Measurements from ENCODE around the gene TMPRSS11F.
"Not testable (repeated sequence)": the region's sequence is repeated elsewhere in the genome, so short reads cannot be mapped to it uniquely, and the experiment has no call there.

Gene TMPRSS11F

DNA sequence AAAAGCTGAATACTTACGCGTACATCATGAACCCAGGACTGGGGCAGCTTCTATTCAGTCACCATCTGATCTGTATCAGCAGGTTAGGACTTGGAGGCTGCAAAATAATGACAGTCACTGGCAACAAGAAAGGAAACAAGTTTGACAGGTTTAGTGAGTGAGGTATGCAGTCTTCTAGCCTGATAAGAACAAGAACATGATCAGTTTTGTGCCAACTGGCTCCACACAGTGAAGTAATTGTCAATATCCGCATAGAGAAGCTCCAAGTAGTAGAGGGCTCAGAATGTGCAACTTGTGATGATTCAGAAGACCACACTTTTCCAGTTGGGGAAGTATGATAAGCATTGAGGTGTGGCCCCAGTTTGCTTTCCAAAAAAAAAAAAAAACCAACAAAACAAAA lies at the start of gene TMPRSS11F:
Gene TMPRSS11F (minus strand): TSS at position 77 of the 400 bp plus-strand sequence. CDS start 49 bp downstream, at position 28.
- no peak for DNase-seq

DNA sequence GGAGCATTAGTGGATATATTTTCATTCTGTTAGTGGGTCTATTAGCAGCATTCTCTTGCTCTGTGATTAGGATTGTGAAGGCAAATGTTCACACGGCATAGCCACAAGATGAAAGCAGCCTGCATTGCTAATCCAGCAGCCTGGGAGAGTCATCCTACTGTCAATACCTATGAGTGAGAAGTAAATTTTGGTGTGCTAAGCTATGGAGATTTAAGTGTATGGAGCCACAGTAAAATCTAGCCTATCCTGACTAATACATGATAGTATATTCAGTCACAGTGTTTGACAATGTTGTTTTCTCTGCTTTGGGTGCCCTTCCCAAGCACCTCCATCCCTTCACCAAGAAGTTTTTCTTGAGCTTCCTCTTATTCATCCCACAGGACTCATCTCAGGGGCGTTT lies 47.2 kb upstream of the TMPRSS11F start:
- no peak for DNase-seq

DNA sequence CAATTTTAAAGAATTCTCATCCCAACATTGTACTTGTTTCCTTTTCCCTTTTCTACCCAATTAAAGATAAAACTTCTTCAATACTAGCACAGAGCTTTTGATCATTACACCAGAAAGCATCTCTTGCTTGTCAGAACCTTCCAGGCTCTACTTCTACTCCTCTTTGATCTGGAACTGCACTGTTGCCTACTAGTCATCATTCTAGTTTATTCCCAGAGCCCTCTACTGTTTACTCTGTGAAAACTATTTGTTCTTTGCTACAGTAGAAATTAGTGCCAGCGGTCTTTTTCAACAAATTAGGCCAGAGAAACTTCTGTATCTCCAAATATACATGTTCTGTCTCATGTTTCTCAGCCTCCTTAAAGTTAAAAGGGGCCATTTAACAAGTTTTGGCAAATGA lies 46.8 kb upstream of the TMPRSS11F start:
- DNase-seq = no peak

DNA sequence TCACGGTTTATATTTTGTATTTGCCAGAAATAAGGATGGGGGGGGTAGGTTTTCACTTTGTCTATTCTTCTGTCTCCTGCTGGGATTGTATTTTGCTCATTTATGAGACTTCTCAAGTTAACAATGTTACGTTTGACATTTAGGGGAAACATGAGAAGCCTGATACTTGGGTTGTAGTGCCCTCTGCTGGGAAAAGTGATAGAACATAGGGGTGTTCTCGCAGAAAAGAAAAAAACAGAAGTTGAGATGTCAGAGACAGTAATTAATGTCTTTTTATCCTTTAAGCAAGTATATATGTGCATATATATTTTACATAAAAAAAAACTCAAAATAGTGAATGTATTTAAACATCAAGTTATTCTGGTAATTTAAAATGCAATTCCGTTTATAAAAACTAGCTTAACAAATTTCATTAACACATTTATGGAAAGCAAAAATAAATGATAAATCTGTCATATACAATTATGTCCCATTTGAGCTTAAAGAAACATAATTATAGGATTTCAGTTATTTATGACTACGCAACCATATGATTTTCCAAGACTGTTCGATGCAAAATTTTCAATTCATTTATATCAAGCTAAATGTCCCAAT lies 46.0 kb upstream of the TMPRSS11F start:
- DNase-seq = peak; percentile 37

DNA sequence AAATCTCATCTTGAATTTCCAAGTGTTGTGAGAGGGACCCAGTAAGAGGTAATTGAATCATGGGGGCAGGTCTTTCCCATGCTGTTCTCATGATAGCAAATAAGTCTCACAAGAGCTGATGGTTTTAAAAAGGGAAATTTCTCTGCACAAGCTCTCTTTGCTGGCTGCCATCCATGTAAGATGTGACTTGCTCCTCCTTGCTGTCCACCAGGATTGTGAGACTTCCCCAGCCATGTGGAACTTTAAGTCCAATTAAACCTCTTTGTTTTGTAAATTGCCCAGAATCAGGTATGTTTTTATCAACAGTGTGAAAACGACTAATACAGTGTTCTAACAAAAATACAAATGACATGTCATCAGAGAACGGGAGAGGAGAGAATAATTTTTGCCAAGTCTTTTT lies 44.7 kb upstream of the TMPRSS11F start:
- DNase-seq = not testable (repeated sequence)

DNA sequence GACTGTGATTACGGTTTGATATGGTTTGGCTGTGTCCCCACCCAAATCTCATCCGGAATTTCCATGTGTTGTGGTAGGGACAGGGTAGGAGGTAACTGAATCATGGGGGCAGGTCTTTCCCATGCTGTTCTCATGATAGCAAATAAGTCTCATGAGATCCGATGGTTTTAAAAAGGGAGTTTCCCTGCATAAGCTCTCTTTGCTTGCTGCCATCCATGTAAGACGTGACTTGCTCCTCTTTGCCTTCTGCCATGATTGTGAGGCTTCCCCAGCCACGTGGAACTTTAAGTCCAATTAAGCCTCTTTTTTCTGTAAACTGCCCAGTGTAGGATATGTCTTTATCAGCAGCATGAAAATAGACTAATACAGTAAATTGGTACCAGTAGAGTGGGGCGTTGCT lies 42.5 kb upstream of the TMPRSS11F start:
- not testable (repeated sequence) for DNase-seq

DNA sequence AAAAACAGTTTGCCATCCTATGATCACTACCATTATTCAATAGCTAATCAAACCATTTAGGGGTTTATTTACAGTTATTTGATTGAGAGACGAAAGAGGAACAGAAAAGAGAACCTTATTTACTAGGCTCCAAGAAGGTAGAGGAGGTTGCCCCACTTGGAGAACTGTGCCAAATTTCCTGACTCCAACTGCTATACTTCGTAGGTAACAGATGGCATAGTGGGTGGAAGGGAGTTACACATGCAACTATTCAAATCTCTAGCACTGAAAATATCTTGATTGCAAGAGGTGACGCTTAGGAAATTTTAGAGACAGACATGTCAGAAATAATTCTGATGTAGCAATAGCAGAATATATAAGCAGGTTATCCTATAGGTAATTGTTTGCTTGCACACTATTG lies 38.0 kb upstream of the TMPRSS11F start:
- DNase-seq = no peak

DNA sequence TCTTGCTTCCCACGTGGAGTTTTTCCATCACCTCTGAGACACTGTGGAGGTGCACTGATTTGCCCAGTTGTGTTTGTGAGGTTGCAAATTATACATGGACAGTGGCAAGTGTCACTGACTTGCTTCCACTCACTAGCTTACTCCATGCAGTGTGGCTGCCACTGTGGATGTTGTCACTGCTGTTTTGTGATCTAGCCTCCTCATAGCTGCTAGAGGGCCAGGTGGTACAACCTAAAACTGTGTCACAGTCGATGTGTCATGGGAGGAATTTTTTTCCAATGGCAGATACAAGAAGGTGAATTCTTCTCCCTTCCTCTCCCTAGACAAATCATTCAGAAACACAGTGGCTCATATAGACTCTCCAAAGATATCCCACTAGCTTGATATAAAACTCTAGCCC lies 37.5 kb upstream of the TMPRSS11F start:
- no peak for DNase-seq

DNA sequence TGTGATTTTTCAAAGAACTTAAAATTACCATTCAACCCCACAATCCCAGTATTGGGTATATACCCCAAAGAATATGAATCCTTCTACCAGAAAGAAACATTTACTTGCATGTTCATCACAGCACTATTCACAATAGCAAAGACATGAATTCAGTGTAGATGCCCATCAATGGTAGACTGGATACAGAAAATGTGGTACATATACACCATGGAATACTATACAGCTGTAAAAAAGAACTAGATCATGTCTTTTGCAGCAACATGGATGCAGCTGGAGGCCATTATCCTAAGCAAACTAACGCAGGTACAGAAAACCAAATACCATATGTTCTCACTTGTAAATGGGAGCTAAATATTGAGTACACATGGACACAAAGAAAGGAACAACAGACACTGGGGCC lies 34.1 kb upstream of the TMPRSS11F start:
- DNase-seq = no peak

DNA sequence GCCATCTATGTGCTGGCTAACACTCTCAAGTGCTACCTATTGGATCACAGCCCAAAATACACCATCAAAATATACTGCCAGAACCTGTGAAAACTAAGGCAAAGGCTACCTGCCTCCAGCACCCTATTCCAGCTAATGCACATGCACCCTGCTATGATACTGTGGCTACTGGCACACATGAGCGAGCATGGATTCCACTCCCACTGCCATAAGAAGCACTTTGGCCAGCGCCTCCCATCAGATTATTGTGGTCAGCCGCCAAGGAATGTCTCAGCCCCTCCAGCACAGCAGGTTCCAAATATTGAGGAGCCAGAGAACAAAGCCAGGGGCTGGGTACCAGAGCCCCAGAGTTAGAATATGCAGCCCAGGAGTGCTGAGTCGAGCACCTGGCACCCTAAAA lies 32.5 kb upstream of the TMPRSS11F start:
- DNase-seq = no peak

DNA sequence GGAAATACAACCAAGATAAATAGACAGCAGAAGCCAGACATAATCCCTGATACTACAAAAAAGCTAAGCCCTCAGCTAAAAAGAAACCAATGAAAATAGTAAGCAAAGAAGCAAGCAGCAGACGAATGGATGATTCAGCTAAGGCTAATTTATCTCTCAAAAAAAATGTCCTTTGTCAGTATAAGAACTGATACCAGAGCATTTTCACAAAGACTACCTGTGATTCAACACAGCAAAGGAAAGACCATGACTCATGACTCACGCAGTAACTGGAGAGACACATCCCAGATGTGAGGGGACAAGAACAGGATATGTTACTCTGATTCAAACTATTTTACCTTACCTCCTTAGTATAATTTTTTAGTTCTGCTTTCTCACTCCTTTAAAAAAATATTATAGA lies 22.7 kb upstream of the TMPRSS11F start:
- DNase-seq = no peak

DNA sequence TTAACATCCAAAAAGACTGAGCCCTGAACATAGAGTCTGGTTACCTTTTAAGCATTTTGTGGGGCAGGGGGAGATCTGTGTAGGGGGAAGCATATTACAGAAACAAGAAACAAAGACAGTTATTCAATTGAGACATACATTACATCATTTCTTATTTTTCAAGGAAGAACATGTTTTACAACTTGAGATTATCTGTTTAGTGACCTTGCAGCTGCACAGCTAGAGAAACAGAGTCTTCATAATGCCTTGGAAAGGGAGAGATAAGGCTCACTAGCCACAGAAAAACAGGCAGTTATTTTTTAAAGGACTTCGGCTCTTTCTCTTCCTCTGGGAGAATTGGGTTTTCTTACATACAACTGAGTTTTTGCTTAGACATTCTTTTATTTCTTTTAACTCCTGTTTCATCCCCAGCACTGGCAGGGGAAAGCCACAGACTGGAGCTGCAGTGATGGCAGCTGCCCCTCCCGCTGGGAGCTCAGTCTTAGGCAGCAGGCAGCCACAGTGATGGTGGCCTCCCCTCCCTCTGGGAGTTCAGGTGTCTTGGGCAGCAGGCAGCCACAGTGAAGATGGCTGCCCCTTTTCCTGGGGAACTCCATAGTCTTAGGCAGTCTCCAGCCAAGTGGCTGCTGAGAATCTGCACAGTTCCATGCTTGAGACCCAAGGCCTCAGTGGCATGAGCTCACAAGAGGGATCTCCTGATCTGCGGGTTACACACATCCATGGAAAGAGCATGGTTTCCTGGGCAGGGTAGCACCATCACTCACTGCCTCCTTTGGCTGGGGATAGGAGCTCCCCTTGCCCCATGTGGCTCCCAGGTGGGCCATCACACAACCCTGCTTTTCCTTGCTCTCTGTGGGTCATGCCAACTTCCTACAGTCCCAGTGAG lies 19.4 kb upstream of the TMPRSS11F start:
- no peak for DNase-seq

DNA sequence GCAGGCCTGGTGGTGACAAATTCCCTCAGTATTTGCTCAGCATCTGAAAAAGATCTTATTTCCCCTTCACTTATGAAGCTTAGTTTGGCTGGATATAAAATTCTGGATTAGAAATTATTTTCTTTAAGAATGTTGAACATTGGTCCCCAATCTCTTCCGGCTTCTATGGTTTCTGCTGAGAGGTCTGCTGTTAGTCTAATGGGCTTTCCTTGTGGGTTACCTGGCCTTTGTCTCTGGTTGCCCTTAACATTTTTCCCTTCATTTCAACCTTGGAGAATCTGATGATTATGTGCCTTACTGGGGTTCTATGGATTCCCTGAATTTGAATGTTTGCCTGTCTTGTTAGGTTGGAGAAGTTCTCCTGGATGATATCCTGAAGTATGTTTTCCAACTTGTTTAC lies 17.4 kb upstream of the TMPRSS11F start:
- DNase-seq = no peak

DNA sequence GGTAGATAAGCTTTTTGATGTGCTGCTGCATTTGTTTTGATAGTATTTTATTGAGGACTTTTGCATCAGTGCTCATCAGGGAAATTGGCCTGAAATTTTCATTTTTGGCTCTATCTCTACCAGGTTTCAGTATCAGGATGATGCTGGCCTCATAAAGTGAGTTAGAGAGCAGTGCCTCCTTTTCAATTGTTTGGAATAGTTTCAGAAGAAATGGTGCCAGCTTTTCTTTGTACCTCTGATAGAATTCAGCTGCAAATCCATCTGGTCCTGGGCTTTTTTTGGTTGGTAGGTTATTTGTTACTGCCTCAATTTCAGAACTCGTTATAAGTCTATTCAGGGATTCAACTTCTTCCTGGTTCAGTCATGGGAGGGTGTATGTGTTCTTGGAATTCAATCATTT lies 15.6 kb upstream of the TMPRSS11F start:
- DNase-seq = no peak

DNA sequence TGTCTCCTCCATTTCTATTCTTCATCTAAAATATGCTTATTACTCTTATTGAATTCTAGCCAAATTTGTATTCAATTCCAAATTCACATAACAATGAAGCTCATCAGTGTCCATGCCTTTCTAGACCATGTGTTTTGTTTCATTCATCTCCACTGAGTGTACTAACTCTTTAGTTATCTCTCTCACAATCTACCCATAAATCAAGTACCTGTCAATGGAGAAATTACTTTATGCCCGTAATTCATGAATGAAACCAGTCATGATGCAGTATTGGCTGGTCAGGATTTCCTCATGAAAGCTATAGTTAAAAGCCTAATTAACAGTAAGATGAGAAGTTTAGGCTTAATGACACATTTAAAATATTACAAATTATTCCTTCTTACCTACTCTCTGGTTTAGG lies 12.2 kb upstream of the TMPRSS11F start:
- no peak for DNase-seq

DNA sequence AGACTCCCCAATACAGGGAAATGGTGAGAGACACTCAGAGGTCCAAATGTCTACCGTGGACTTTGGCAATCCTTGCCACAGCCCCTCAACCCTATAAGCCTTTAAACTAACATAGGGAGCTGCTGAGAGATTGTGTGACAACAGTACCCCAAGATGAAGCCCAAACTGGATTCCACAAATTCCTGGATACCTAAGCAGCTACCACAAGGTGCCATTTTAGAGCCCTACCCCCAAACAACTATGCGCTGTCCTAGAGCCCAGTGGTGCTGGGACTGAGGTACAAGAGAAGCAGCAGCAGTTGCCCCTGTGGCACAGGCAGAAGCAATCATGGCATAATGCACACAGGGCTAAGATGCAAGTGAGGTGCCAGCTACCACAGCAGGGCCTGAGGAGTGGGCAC lies 2.7 kb upstream of the TMPRSS11F start:
- DNase-seq = no peak

DNA sequence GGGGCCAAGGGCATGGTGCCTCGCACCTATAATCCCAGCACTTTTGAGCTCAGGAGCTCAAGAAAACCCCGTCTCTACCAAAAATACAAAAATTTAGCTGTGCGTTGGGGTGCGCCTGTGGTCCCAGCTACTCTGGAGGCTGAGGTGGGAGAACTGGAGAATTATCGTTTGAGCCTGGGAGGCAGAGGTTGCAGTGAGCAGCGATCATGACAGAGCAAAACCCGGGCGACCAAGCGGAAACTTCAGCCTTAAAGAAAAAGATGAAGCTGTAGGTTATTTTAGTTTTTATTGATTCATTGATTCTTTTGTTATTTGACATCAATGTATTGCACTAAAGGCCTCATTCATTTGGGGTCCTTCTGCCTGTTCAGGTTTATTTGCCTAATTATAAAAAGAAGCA lies 5.4 kb downstream of the TMPRSS11F start:
- no peak for DNase-seq

DNA sequence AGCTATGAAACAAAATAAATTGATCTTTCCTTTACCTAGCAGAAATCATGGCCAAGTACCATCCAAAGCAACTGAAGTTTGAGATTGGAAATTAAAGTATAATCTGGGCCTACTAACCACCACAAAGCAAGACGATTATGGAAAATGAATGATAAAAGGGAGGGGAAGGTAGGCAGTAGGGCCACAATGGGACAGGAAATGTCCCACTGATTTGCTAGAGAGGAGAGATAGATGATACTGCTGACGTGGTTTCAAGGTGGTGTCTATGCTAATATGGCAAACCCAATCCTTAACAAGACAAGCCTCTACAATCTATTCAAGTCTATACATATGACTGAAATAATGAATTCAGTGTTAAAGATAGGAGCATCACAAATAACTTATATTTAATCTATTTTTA lies 6.1 kb downstream of the TMPRSS11F start:
- no peak for DNase-seq

DNA sequence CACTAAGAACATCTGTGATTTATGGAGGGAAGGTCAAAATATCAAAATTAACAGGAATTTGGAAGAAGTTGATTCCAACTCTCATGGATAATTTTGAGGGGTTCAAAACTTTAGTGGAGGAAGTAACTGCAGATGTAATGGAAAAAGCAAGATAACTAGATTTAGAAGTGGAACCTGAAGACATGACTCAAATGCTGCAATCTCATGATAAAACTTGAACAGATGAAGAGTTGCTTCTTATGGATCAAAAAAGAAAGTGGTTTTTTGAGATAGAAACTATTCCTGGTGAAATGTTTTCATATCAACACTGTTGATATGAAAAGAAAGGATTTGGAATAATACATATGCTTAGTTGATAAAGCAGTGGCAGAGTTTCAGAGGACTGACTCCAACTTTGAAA lies 9.7 kb downstream of the TMPRSS11F start:
- DNase-seq = no peak

DNA sequence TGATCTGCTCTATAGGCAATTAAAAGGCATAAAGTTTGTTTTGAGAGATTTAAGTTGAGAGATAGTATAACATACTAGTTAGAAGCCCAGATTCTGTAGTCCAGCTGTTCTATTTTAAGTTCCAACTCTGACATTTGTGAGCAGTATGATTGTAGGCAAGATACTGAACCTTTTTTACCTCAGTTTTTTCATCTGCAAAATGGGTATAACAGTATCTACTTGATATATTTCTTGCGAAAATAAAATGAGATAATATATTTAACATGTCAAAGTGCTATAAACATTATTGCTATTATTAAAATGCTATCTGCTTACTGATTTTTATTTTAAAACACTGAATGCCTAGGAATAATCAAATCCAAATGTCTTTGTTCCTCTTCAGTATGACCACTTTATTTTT lies 19.2 kb downstream of the TMPRSS11F start:
- no peak for DNase-seq

DNA sequence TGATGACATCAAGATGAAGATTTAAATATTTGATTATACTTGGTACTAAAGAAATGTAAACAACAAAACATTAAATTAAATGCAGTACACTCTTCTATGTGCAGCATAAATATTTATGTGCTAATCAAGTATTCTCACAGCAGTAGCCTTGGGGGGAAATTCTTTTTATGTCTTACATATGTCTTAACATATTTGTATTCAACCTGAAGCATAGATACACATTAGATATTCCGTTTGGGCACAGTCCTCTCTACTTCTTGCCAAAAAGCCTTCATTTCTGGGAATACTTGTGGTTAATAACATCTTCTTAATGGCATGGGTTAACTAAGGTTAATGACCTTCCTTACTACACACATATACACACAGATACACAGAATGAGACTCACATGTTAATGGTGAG lies 19.8 kb downstream of the TMPRSS11F start:
- DNase-seq = no peak

DNA sequence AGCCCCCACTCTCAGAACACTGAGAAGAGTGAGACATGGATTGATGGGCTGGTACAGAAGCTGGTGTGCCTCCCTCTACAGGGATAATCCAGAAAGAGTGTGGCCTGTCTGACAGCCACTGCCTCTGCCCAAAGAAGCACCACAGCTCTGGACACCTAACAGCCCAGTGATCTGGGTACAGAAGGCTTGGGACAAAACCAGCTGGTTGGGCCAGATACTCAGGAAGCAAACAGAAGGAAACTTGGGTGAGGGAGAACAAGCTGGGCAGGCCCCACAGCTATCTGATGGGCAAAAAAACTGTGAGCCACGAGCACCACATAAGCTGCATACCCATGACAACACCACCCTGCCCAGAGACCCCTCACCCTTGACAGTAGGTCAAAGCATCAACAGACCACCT lies 46.9 kb downstream of the TMPRSS11F start:
- DNase-seq = no peak

DNA sequence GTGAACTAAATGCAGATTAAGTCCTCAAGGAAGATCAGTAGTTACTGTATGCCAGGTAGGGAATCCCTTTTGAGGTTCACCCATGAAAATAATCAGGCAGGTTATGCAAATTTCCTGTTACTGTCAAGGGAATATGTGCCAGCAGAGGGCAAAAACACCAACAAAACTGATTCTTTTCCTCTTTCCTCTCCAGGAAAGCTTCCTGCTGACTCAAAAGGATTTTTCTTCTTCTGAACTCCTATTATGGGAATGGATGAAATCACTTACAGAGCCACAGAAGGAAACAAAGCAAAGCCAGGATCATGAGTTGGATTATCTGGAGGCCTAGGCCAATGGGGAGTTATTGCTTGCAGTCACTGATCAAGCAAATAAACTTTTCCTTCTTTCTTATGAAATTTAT lies 49.7 kb downstream of the TMPRSS11F start:
- no peak for DNase-seq

DNA sequence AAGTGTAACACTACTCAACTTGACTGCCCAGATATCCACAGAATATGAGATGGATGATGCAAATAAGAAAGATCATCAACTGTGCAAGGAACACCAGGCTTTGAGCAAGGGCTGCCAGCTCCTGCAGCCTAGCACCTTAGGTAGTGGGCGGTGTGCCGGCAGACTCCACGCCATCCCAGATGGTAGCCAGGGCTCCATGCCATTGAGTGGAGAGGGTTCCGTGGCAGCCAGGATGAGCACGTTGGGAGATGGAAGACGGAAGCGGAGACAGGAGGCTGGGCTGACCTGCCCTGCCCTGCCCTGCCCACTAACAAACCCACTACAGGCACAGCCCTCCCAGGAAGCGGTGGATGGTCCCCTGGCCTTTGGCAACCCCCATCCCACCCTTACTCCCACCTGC lies 51.9 kb downstream of the TMPRSS11F start:
- no peak for DNase-seq

DNA sequence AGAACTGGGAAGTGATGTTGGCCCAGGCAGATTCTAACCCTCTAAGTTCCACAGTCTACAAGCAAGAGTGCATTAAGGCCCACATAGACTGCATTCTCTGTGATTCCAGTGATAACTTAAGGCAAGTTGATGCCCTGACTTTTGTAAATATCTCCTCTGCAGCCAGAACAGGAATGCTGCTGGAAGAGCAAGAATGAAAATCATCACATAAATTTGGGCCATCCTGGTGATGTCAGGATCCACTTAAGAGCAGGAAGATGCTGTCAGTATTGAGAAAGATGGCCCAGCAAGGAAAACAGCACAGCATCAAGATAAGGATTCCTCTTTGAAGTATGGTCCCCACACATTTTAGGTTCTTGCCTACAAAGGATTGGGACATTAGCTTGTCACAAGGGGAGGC lies 52.4 kb downstream of the TMPRSS11F start:
- no peak for DNase-seq
